Metanephros (tissue), 1 donor: Measurements from ENCODE around the gene LINC00632. TPM values are rescaled to one million over a fixed set of nuclear protein-coding genes. Genes with fewer than 3 reads are reported as not detected.

Experiments
- total RNA-seq: library from RNA; depleted of rRNA; stranded (reverse); fragments of >200 nt; gene quantifications from one replicate; pipeline ENCODE4 v1.2.3, GENCODE V29; 2014

The LINC00632 gene
- total RNA-seq: 33.0 TPM

DNA sequence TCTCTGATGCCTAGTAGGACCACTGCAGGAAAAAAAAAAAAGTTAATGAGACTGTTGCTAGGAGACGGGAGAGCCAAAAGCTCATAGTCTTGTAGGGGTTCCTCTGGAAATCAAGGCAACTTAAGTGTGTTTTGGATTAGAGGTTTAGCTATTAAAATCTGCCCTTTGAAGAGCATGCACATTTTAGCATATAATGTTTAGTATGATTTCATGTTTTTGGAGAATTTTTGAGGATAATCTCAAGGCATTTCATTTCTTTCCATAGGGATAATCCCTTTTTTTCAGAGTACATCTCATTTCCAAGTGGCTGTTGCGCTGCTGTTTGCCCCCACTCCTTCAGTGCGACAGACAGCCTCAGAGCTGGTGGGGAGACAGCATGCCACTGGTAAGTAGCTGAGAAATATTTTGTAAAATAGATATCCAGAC is at the start of gene LINC00632:
LINC00632 (plus strand) TSS at position 339 of the 426 bp plus-strand sequence.

Other genes with a start within 250 kb of the LINC00632 start
- gene SOX3, start 204.7 kb upstream of the LINC00632 start, total RNA-seq: not detected